HG02981 (cell line): ENCODE measurements around the gene IFNAR1.
"Not testable (repeated sequence)": the region's sequence is repeated elsewhere in the genome, so short reads cannot be mapped to it uniquely, and the experiment has no call there.

Experiments
- ATAC-seq: cut with Tn5 transposase; IDR thresholded peaks from one replicate; pipeline ENCODE4 v1.9.1; 2021; ENCODE audit warnings: mild to moderate bottlenecking, moderate library complexity; ENCODE audit not compliant: unreplicated experiment

Gene IFNAR1

DNA sequence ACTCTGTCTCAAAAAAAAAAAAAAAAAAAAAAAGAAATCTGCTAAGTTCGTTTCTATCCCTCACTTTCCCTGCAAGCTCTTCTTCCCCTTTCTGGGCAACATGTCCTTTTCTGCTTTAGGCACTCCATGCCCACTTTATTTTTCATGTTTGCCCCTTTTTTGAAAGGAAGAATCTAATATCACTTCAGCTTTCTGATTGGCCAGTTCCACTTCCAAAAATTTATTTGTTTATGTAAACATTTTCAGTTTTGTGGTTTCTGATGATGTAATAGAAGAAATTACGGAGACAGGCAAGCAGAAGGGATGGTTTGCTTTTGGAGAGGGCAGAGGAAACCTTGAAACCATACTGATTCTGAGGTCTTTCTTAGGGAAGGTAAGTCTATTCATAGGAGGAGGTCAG, 15.1 kb downstream of the IFNAR1 start:
- ATAC-seq = no peak

DNA sequence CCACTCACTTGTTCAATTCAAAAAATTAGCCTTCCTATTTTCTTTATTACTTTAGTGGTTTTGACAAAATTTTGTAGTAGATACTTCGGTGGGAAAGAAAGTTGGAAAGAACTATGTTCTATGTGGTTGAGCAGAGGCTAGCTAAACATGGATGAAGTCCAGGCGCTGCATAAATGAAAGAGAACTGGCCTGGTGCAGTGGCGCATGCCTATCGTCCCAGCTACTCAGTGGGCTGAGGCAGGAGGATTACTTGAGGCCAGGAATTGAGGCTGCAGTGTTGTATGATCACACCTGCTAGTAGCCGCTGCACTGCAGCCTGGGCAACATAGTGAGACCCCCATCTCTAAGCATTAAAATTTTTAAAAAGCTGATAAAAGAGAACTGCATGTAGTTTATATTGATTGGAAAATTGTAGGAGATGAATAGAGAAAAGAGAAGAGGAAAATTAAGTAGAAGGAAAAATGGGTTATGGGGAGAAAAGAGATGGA, 21.0 kb downstream of the IFNAR1 start:
- ATAC-seq = no peak

DNA sequence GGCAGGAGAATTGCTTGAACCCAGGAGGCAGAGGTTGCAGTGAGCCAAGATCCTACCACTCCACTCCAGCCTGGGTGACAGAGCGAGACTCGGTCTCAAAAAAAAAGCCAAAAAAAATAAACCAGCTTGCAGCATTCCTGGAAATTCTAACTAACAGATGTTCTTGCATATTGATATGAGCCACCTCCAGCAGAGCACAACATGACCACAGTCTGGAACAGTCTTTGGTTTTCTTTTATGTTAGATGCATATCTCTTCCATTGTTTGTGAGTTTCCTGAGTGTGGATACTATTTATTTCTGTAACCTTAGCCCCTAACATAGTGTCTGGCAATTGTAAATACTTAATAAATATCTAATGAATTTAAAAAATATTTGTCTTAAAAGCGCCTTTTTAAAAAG, 23.9 kb downstream of the IFNAR1 start:
- no peak for ATAC-seq

DNA sequence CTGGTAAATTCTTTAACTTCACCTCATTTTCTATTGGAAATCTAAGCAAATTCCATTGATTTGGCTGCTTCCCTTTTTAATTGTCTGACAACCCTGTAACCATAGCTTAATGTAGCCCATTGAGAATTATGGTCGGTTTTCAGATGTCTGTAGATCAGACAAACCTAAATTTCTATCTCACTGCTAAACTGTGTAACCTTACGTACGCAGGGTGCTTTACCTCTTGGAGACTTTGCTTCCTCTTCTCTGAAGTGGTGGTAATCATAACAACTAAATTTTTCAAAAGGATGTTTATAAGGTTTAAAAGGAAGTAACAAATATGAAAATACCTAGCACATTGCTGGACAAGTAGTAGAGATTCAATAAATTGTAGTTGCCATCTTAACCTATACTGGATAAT, 25.9 kb downstream of the IFNAR1 start:
- ATAC-seq = no peak

DNA sequence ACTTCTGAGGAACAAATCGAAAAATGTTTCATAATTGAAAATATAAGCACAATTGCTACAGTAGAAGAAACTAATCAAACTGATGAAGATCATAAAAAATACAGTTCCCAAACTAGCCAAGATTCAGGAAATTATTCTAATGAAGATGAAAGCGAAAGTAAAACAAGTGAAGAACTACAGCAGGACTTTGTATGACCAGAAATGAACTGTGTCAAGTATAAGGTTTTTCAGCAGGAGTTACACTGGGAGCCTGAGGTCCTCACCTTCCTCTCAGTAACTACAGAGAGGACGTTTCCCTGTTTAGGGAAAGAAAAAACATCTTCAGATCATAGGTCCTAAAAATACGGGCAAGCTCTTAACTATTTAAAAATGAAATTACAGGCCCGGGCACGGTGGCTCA, 30.6 kb downstream of the IFNAR1 start:
- no peak for ATAC-seq

DNA sequence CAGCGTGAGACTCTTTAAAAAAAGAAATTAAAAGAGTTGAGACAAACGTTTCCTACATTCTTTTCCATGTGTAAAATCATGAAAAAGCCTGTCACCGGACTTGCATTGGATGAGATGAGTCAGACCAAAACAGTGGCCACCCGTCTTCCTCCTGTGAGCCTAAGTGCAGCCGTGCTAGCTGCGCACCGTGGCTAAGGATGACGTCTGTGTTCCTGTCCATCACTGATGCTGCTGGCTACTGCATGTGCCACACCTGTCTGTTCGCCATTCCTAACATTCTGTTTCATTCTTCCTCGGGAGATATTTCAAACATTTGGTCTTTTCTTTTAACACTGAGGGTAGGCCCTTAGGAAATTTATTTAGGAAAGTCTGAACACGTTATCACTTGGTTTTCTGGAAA, 31.2 kb downstream of the IFNAR1 start:
- no peak for ATAC-seq

DNA sequence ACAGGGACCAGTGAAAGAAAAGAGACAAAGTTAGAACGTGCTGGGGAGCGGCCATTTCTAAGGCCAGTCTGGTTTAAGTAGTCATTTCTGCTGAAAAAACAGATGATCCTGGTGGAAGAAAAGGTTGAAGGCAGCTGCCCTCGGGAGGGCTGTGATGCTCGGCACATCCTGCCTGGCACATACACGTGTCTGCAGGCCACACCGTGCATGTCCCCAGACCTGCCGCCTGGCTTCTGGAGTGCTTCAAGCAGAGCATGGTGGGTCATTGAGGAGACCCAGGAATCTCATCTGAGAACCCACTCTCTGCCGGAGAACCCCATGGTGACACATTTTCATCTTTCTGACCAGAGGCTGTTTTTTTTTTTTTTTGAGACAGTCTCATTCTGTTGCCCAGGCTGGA, 32.4 kb downstream of the IFNAR1 start:
- ATAC-seq = no peak

DNA sequence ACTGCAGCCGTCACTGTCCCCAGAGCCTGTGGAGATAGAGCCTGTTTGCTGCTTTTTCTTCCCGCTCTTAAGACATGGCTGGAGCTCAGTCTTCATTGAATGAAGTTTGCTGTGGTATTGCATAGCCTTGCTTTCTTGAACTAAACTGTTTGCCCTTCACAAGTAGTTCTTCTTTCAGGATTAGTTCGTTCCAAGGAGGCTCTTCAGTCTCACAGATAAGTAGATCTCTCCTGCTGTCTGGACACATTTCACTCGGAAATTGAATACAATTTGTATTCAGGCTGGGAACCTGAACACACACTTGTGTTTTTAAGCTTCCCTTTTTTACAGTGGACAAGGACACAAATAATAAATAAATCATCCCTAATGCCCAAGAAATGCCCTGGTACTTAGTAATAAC, 34.7 kb downstream of the IFNAR1 start:
- no peak for ATAC-seq

DNA sequence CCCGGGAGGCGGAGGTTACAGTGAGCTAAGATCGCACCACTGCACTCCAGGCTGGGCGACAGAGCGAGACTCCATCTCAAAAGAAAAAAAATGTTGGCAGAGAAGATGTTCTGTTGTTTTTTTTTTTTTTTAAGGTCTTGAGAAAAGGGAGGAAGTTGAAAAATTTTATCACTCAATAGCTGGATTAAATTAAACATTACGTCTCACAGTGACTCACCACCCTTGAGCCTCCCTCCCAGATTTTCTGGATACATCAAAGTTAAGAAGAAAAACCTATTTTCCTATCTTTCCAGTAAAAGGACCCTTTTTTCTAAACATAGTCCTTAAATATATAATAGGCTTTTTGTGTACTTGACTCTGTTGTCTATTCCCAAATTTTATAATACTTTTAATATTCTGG, 35.5 kb downstream of the IFNAR1 start:
- ATAC-seq = no peak

DNA sequence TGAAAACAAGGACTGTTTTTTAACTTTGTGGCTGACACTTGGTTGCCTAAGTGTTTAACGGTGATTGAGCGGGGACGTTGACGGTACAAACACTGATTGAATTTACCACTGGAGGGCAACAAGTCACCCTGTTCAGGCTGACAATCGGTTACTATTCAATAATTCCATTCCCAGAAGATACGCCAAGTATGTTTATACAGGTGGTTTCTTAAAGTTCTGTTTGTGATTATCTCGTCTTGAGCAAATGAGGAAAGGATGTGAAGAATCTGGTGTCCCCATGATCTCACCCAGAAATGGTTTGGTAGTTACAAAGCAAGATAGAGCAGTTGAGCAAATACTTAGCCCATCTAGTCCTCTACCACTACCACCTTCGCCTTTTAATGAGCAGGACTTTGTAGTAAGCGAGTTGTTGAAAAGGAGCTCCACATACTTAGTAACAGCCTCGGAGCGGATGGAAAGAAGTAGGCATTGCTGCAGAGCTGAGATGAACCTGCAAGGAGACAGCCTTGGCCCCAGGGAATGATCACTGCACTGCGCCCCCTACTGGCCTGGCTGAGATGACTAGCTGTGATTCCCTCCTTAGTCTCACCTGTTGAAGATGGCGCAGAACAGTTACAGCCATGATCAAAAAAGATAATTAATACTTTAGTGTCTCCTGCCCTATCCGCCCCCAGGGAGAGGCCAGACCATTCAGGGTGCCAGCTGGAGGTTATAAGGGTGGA, 36.3 kb downstream of the IFNAR1 start:
- peak; percentile 69 for ATAC-seq

DNA sequence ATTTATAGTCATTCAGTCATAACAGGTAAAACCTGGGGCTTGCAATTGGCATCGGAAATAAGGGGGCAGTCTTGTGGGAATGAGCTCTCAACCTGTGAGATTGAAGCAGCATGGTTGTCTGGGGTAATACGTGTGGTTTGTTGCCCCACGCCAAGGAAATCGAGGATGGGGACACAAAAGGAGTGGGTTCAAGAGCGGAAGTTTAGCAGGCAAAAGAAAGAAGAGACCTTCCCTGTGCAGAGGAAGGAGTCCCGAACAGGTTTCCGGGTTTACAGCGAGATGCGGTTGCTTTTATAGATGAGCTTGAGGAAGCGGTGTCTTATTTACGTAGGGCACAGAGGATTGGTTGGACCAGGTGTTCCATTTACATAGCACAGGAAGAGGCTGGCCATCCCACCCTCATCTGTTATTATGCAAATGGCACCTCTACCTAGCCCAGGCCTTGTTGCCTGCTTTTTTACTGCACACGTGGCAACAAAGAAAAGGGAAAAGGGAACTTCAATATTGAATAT, 37.3 kb downstream of the IFNAR1 start:
- ATAC-seq = no peak

DNA sequence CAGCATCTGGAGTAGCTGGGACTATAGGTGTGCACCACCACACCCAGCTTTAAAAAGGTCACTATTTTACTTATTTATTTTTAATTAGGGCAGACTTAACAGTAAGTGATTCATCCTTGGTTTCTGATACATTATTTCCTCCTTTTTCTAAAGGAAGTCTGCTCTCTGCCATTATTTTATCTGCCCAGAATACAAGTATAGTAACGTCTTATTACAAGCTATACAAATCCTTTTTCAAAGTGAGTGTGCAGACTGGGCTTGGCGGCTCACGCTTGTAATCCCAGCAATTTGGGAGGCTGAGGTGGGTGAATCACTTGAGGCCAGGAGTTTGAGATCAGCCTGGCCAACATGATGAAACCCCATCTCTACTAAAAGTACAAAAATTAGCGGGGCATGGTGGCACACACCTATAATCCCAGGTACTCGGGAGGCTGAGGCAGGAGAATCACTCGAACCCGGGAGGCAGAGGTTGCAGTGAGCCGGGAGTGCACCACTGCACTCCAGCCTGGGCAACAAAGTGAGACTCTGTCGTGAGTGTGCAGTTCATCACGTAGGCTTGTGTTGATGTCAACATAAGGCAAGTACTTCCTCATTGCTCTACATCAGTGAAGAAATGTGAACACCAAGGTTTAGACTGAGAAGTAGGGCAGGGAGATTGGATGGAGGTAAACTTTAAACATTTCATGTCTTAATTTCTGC, 39.3 kb downstream of the IFNAR1 start:
- ATAC-seq = not testable (repeated sequence)

DNA sequence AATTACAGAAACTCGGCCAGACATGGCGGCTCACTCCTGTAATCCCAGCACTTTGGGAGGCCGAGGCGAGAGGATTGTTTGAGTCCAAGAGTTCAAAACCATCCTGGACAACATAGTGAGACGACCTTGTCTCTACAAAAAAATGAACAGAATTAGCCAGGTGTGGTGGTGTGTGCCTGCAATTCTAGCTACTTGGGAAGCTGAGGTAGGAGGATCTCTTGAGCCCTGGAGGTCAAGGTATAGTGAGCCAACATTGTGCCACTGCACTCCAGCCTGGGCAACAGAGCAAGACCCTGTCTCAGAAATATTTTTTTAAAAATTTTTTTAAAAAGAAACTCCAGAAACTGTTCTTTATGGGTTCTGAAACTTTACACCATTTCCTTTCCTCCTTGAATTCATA, 40.1 kb downstream of the IFNAR1 start:
- ATAC-seq = no peak

DNA sequence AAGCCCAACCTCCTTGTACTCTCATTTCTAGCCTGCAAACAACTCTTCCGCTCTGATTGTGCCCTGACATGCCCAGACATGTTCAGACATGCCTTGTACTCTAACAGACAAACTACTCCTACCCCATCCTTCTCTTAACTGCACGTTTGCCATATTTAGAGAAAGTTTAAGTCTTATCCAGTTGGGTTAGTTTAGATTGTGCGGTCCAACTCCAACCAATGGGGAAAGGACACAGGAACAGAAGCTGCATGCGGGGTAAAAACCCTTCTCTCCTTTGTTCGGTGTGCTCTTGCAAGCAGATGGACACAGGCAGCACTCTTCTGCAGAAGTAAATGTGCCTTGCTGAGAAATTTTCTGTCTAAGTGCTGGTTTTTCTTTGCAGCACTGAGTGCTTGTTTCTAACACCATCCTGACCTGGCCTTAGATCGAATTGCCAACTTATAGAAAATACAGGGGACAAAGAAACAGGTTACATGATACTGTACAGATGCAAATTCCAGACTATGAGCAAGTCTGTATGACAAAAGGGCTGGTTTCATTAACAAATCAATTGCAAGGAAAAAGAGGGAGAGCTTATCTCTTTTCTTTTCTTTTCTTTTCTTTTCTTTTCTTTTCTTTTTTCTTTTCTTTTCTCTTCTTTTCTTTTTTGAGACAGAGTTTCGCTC, 42.7 kb downstream of the IFNAR1 start:
- no peak for ATAC-seq

DNA sequence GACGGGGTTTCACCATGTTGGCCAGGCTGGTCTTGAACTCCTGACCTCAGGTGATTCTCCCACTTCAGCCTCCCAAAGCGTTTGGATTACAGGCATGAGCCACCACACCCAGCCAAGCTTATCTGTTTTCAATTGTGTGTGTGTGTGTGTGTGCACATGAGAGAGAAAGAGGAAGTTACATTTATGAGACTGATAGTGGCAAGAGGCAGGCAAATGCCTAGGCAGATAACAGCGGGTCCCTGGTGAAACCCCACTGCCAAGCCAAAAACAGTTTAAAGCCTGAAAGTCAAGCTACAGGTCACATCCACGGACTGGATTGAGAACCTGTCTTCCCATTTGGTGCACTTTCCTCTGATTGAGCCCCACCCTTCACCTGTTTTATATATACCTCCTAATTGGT, 43.4 kb downstream of the IFNAR1 start:
- ATAC-seq = no peak

DNA sequence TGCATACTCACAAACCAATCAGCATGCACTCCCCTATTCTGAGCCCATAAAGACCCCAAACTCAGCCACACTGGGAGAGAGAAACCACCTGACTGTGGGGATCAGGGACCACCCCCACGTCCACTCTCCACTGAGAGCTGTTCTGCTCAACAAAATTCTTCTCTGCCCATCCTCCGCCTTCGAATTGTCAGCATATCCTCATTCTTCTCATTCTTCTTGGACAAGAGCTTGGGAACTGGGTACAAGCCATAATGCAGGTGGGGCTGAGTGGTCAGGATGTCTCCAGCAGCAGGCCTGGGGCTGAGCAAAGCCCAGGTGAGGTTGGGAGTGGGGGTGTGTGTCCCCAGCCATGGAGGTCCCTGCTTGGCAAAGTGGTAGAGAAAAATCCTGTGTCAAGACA, 43.8 kb downstream of the IFNAR1 start:
- ATAC-seq = no peak

DNA sequence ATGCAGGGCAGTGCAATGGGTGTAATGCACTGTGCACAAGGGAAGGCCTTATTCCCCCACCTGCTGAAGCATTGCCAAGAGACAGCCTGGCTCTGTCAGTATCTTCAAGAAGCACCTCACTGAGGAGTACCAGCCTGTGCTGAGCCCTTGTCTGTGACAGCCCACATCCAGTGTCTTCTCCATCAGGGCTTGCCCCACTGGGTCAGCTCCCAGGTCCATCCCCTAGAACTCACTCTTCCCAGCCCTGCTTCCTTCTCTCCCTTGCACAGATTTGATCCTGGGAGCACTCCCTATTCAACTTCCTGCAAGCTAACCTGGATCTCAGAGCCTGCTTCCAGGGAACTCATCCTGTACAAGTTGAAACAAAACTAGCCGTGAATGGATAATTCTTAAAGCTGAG, 44.8 kb downstream of the IFNAR1 start:
- ATAC-seq = no peak

DNA sequence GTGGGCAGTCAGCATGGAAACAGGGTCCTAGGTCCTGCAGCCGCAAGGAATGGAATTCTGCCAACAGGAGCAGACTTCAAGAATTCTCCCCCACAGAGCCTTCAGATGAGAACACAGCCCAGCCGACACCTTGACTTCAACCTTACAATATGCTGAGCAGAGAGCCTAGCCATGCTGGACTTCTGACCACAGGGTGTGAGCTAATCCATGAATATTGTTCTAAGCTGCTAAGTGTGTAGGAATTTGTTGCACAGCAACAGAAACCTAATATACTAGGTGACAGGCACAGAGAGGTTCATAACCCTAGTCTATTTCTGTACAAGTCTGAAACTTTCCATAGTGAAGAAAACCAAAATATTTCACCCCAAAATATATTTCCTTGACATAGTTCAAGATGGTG, 45.5 kb downstream of the IFNAR1 start:
- no peak for ATAC-seq

DNA sequence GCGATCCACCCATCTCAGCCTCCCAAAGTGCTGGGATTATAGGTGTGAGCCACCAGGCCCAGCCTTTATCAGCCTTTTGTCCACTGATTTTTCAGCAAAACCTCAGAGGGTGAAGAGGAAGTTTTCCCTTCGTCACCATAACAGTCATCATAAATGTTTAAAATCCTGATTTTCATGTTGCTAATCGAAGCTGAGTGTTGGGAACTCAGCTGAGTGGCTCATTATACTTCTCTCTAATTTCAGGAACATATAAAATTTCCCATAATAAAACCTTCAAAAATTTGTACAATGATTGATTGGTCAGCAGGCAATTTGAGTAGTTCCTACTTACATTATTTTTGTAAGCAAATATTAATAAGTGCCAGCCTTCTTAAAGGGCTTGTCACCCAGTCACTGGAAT, 46.6 kb downstream of the IFNAR1 start:
- ATAC-seq = no peak

DNA sequence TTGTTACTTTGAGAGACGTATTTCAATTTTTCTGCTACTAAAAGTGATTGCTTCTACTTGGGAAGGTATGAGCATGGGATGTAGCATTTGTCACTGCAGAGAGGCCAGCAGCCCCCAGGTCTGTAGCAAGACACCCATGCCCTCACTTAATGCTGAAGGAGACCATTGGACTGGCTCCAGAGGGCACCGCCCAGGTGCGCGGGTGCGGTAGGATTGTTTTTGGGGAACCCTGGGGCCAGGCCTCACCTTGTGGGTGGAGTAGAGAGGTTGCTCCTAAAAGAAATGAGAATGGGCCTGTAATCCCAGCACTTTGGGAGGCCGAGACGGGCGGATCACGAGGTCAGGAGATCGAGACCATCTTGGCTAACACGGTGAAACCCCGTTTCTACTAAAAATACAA, 47.8 kb downstream of the IFNAR1 start:
- no peak for ATAC-seq

DNA sequence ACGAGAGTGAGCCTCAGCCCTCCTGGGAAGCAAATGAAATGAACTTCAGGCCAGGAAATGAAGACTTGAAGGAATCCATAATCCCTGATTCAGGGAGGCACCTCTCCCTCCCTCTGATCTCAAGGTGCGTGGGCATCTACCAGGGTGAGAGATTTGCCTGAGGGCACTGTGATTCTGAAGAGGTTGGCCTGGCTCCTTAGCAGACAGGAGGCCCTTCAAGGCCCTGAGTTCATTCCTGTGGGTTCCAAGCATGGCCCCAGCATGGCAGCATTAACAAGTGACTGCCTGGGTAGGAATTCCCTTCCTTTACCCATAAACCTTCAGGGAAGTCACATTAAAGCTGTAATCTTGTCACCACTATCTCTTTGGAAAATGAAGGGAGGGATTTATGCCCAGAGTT, 48.7 kb downstream of the IFNAR1 start:
- no peak for ATAC-seq

DNA sequence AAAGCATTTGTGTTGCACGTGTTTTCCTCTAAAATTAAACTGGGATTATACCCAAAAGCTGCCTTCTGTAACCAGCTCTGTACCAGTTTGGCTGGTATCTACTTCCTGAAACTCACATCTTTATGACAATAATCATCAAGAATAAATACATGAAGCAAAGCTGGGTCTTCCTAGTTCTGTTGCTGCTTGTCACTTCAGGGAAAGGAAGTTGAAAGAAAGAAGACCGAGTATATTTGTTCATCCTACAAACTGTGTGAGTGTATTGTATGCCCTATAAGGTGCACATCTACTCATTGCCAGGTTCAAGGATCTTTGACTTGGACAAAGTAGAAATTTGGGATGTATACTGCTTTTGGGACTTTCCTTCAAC, 49.3 kb downstream of the IFNAR1 start:
- no peak for ATAC-seq
